ENCODE data around the gene COX8A. TPM values are rescaled to one million over a fixed set of nuclear protein-coding genes. Genes with fewer than 3 reads are reported as not detected.

The COX8A gene
- total RNA-seq, 2 experiments from 2014 or later, result 506 to 527 TPM

DNA sequence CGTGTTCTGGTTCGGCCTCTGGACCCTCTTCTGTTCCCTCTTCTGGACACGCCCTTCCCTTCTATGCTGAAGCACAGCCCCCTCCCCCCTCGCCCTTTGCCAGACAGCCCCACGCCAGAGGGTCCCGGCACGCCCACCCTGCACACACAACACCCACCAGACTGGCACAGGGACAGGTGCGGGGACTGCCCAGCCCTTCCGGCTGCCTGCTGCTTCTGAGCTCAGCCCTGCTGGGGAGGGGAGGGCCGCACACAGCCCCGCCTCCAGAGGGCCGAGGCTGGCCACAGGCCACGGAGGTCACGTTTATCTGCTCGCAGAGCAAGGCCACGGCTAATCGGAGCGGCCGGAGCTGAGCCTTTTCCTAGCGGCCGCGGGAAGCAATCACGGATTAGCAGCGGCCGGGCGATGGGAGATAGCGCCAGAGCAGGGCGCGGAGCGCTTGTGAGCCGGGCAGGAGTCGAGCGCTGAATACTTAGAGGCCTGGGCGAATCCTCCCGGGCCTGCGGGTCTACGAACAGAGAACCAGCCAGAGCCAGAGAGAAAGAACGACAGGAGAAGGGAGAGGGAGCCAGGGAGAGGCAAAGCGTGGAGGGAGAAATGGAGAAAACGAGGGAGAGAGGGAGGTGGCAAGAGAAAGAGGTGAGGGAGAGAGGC is 33.3 kb downstream of the COX8A start:
- ChIA-PET CTCF (no interaction called here), POLR2A (interaction anchor here (1.2 kb wide), 1 partner anchor 8 kb away, joined by 3 read pairs; no protein-coding TSS in a partner anchor)
- Mint-ChIP-seq H3K4me1 (peaks cover 4% of the 10 kb centered on the region), H3K27ac (no peak overlapping the region), H3K36me3 (ENCODE audit: low read depth) (peaks cover 2% of the 10 kb centered on the region), H3K27me3 (peaks cover 24% of the 10 kb centered on the region), H3K9me3 (peaks cover 14% of the 10 kb centered on the region), H3K4me3 (no peak overlapping the region)
- no peak for DNase-seq

DNA sequence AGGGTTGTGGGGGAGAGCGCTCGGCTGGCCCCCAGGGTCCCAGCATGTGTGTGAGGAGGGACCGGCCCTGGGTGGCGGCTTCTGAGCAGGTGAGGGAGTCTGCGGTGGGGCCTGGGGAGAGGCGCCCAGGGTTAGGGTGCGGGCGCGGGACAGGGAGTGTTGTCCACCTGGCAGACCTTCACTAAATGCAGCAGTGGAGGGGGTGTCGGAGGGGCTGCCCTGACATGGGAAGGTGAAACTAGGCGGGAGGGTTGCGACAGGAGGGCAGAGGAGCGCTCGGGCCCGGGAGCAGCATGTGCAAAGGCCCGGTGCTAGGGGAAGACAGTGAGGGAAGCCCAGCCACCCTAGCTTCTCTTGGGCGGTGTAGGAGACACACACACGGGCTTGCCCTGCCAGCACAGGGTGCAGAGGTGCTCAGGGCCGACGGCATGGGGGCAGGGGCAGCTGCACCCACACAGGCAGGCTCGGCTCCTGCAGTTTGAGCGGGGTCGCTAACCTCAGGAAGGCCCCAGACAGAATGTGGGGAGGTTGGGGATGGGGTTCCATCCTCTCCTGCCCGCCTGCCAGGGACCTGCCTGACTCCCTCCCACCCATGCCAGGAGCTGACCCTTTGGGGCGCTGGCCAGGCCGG is 34.0 kb downstream of the COX8A start:
- Mint-ChIP-seq H3K27me3 (peaks cover 24% of the 10 kb centered on the region), H3K36me3 (ENCODE audit: low read depth) (peaks cover 2% of the 10 kb centered on the region), H3K4me1 (peaks cover 4% of the 10 kb centered on the region), H3K4me3 (no peak overlapping the region), H3K27ac (no peak overlapping the region), H3K9me3 (peaks cover 14% of the 10 kb centered on the region)
- no peak for DNase-seq
- ChIA-PET CTCF (interaction anchor here (0.7 kb wide), 1 partner anchor 529 kb away, joined by 4 read pairs; no protein-coding TSS in a partner anchor), POLR2A (interaction anchor here (1.2 kb wide), 1 partner anchor 8 kb away, joined by 3 read pairs; no protein-coding TSS in a partner anchor)

DNA sequence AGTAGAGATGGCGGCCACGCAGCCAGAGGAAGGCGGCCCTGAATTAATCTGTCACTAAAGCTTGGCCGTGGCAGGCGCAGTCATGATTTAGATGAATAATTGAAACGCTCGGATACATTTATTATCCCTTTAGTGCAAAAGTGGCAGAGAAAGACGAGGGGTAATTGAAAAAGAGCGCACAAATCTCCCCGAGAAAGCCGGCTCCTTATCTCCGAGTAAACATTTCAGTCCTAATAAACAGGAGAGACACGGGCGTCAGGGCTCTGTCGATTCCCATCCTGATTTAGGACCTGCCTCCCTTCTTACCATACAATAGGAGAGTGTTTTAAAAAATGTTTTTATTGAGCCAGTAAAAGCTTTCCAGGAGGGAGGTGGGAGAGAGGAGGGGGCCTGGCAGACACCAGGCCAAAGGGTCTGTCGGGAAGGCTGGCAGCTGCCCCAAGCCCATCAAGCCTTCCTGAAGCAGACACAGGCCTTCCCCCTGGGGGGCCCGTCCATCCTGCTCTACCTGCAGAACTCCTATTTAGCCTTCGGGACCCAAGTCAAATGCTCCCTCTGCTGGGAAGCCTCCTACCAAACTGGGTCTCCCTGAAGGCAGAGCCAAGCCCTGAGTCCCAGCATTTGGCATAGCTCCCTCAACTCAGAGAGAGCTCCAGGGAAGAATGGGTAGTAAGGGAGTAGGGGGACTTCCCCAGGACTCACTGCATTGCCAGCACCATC is 34.7 kb downstream of the COX8A start:
- CTCF ChIA-PET, result interaction anchor here (0.7 kb wide), 1 partner anchor 530 kb away, joined by 4 read pairs; no protein-coding TSS in a partner anchor
- H3K27ac Mint-ChIP-seq, result no peak overlapping the region
- H3K4me1 Mint-ChIP-seq, result peaks cover 4% of the 10 kb centered on the region
- peaks cover 14% of the 10 kb centered on the region for H3K9me3 Mint-ChIP-seq
- POLR2A ChIA-PET, result no interaction called here
- peaks cover 24% of the 10 kb centered on the region for H3K27me3 Mint-ChIP-seq
- H3K36me3 Mint-ChIP-seq (ENCODE audit: low read depth), result peaks cover 2% of the 10 kb centered on the region
- H3K4me3 Mint-ChIP-seq, result no peak overlapping the region
- DNase-seq, result no peak

DNA sequence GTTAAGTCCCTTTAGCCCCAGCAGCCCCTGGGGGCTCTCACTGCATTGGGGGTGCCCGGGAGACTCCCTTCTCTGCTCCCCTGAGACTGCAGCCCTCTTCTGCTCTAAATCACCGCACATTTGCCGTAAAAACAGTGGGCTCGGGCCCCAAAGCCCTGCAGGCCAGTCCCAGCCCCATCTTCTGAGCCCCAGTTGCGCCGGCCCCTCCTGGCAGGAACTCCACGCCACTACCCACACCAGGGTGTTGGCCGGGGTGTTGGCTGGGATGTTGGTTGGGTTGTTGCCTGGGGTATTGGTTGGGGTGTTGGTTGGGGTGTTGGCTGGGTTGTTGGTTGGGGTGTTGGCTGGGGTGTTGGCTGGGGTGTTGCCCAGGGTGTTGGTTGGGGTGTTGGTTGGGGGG is 35.3 kb downstream of the COX8A start:
- CTCF ChIA-PET, result no interaction called here
- POLR2A ChIA-PET, result no interaction called here

DNA sequence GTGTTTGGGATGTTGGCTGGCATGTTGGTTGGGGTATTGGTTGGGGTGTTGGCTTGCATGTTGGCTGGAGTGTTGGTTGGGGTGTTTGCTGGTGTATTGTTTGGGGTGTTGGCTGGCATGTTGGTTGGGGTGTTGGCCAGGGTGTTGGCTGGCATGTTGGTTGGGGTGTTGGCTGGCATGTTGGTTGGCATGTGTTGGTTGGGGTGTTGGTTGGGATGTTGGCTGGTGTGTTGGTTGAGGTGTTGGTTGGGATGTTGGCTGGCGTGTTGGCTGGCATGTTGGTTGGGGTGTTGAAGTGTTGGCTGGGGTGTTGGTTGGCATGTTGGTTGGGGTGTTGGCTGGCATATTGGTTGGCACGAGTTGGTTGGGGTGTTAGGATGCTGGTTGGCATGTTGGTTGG is 36.4 kb downstream of the COX8A start:
- H3K27ac Mint-ChIP-seq, result no peak overlapping the region
- ChIA-PET CTCF (no interaction called here), POLR2A (no interaction called here)
- DNase-seq, result no peak
- H3K36me3 Mint-ChIP-seq (ENCODE audit: low read depth), result peaks cover 2% of the 10 kb centered on the region
- H3K4me1 Mint-ChIP-seq, result peaks cover 4% of the 10 kb centered on the region
- no peak overlapping the region for H3K4me3 Mint-ChIP-seq
- peaks cover 24% of the 10 kb centered on the region for H3K27me3 Mint-ChIP-seq
- peaks cover 14% of the 10 kb centered on the region for H3K9me3 Mint-ChIP-seq

More for the DNA sequence above, 35.3 kb downstream of the COX8A start:
- Mint-ChIP-seq H3K4me3 (no peak overlapping the region), H3K4me1 (peaks cover 4% of the 10 kb centered on the region), H3K27ac (no peak overlapping the region), H3K36me3 (ENCODE audit: low read depth) (peaks cover 2% of the 10 kb centered on the region), H3K9me3 (peaks cover 14% of the 10 kb centered on the region), H3K27me3 (peaks cover 24% of the 10 kb centered on the region)
- no peak for DNase-seq

DNA sequence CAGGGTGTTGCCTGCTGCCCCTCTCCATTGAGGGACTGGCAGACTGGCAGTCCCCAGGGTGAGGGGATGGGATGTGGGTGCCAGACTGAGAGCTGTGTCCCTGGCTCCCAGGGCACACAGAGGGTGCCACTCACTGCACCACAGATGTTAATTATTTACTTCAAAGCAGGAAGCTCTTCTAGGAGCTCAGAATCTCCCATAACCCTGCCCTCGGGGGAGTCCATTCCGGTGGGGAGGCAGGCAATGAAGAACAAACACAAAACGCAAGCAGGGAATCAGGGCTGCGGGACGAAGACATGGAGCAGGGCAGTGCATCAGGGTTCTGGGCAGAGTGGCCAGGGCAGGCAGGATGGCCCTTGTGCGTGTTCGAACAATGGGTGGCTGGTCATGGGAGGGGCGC is 37.0 kb downstream of the COX8A start:
- Mint-ChIP-seq H3K27ac (no peak overlapping the region), H3K4me1 (peaks cover 4% of the 10 kb centered on the region), H3K36me3 (ENCODE audit: low read depth) (peaks cover 2% of the 10 kb centered on the region), H3K4me3 (no peak overlapping the region), H3K27me3 (peaks cover 21% of the 10 kb centered on the region), H3K9me3 (peaks cover 14% of the 10 kb centered on the region)
- ChIA-PET CTCF (no interaction called here), POLR2A (no interaction called here)
- DNase-seq, result no peak

DNA sequence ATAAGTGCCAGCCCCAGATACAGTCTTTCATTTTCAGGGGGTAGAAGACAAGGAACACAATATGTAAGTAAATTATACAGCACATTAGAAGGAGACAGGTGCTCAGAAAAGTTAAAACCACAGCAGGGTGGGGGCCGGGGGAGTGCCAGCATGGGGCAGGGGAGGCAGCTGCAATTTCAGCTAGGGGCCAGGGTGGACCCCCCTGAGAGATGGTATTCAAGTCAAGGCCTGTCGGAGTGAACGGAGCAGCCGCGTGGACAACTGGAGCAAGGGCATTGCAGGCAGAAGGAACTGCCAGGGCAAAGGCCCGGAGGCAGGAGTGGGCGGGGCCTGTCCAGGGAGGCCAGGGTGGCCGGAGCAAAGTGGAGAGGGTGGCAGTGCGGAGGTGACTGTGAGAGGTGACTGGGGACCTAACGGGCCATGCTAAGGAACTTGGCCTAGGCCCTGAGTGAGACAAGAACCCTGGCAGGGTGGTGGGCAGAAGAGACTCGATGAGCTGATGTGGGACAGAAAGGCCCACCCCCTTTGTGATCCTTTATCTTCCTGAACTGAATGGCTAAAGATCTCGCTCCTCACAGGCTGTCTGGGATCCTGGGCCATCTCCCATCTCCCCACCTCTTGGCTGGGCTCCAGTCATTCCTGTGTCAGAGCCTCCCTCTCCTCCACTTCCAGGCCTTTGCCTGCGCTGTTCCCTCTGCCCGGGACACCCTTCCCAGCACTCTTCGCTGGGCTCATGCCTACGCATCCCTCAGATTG is 38.9 kb downstream of the COX8A start:
- no peaks in the 10 kb centered on the region for H3K4me1 Mint-ChIP-seq
- DNase-seq, result no peak
- H3K4me3 Mint-ChIP-seq, result no peak overlapping the region
- H3K27me3 Mint-ChIP-seq, result peaks cover 1% of the 10 kb centered on the region
- H3K9me3 Mint-ChIP-seq, result peaks cover 14% of the 10 kb centered on the region
- no peak overlapping the region for H3K27ac Mint-ChIP-seq
- POLR2A ChIA-PET, result no interaction called here
- CTCF ChIA-PET, result interaction anchor here (0.7 kb wide), 1 partner anchor 13 kb away, joined by 3 read pairs; no protein-coding TSS in a partner anchor
- no peaks in the 10 kb centered on the region for H3K36me3 Mint-ChIP-seq (ENCODE audit: low read depth)

DNA sequence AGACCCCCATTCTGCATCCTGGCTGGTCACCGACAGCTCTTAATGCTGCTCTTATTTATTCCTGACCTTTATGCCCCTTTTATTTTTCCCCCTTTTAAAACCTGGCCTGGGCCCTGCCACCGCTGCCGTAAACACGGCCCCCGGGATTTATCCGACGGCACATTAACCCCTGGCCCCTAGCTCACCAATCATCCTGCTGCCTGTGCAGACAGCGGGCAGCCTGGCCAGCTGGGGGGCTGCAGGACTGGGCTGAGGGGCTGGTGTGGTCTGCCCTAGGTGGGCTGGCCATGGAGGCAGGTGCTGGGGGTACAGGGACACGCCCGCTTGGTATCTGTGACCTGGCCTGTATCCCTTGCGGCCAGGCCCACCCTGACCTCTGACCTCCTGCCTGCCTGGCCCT is 39.9 kb downstream of the COX8A start:
- no peak for DNase-seq
- ChIA-PET CTCF (no interaction called here), POLR2A (no interaction called here)
- H3K4me1 Mint-ChIP-seq, result no peaks in the 10 kb centered on the region
- H3K27ac Mint-ChIP-seq, result no peak overlapping the region
- no peak overlapping the region for H3K4me3 Mint-ChIP-seq
- no peaks in the 10 kb centered on the region for H3K36me3 Mint-ChIP-seq (ENCODE audit: low read depth)
- peaks cover 14% of the 10 kb centered on the region for H3K9me3 Mint-ChIP-seq
- no peaks in the 10 kb centered on the region for H3K27me3 Mint-ChIP-seq

DNA sequence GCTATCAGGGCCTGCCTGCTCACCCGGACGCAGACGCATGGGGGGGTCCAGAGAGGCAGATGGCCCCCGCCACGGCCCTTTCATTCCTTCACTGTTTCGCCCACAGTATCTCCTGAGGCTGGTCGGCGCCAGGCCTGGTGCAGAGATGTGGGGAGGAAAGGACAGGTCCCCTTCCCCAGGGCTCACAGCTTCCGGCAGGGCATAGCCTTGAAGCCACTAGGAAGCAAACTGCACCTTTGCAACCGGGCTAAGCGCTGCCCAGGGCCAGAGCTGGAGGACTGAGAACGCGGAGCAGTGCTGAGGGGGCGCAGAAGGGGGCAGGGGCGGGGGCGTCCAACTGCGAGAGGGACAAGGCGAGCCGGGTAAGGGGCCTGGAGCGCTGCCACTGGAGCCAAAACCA is 41.1 kb downstream of the COX8A start:
- Mint-ChIP-seq H3K27ac (no peak overlapping the region), H3K4me1 (no peaks in the 10 kb centered on the region), H3K4me3 (no peak overlapping the region), H3K27me3 (no peaks in the 10 kb centered on the region), H3K9me3 (peaks cover 8% of the 10 kb centered on the region), H3K36me3 (ENCODE audit: low read depth) (no peaks in the 10 kb centered on the region)
- no peak for DNase-seq
- POLR2A ChIA-PET, result no interaction called here
- CTCF ChIA-PET, result interaction anchor here (1.2 kb wide), 1 partner anchor 16 kb away, joined by 4 read pairs; no protein-coding TSS in a partner anchor

DNA sequence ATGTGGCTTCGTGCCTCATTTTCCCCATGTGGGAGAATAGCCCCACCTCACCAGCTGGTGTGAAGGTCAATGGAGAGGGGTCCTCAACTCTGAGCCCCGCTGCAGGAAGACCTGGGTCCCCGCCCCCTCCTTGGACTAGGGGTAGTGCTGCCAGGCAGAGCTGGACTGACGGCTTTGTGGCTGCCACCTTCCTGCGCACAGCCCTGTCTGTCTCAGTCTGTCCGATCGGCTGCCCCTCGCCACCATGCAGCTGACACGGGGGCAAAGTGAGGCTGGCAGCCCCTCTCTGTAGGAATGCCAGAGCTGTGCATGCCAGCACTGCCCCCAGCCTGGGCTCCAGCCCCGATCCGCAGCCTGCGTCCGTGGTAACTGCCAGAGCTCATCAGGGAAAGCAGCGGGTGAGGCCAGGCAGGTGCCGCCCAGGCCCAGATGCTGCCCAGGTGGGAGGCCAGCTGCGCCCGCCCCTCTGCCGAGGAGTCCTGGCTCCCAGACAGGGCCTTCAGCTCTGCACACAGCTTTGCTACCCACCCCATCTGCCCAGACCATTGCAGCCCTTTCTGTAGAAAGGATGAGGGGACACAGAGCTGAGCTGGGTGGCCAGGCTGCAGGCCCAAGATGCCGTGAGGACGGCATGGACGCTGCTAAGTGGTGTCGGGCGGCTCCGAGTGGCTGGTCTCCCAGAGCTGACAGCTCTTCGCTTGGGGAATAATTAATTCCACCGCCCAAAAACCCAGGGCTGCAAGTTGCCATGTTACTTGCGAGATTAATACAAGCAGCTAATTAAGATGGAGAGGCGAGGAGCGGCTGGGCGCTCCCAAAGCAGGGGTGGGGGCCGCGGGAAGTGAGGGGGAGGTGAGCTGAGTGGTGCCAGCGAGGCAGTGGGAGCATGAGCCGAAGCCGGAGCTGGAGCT is 41.8 kb downstream of the COX8A start:
- Mint-ChIP-seq H3K36me3 (ENCODE audit: low read depth) (no peaks in the 10 kb centered on the region), H3K27me3 (no peaks in the 10 kb centered on the region), H3K9me3 (peaks cover 2% of the 10 kb centered on the region), H3K27ac (no peak overlapping the region), H3K4me1 (no peaks in the 10 kb centered on the region), H3K4me3 (no peak overlapping the region)
- ChIA-PET POLR2A (interaction anchor here (1.0 kb wide), 1 partner anchor 9 kb away, joined by 3 read pairs; no protein-coding TSS in a partner anchor), CTCF (interaction anchor here (1.2 kb wide), 1 partner anchor 16 kb away, joined by 4 read pairs; no protein-coding TSS in a partner anchor)
- DNase-seq, result no peak

DNA sequence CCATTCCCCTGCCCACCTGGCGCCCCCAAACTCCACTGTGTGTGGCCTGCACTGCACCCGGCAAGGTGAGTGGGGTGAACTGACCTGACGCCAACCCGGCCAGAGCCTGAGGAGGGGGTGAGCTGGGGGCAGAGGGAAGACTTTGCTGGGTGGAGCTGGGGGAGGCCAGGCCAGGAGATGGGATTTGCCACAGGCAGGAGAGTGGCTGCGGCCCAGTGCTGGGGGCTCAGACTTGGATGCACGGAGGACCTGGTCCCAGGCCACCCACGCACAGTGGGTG is 43.5 kb downstream of the COX8A start:
- no peaks in the 10 kb centered on the region for H3K9me3 Mint-ChIP-seq
- H3K4me1 Mint-ChIP-seq, result no peaks in the 10 kb centered on the region
- no peak for DNase-seq
- no peak overlapping the region for H3K4me3 Mint-ChIP-seq
- H3K27me3 Mint-ChIP-seq, result no peaks in the 10 kb centered on the region
- no peaks in the 10 kb centered on the region for H3K36me3 Mint-ChIP-seq (ENCODE audit: low read depth)
- CTCF ChIA-PET, result no interaction called here
- no peak overlapping the region for H3K27ac Mint-ChIP-seq
- POLR2A ChIA-PET, result interaction anchor here (1.6 kb wide), 1 partner anchor 16 kb away, joined by 4 read pairs; no protein-coding TSS in a partner anchor

DNA sequence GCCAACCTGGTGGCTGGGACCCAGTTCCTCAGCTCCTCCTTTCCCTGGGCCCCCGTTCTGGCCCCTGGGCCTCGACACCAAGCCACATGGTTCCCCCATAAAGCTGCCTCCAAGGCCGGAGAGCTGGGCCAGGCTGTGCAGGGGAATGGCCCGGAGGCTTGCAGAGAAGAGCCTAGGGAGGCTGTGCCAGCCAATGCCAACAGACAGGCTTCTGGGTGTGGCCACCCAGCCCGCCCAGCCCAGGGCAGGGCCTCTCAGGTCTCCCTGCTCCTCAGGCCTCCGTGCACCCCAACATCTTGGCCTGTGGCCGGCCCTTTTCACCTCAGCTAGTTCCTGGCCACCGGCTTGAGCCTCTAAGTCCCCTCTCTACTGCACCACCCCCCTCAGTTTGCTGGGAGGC is 43.9 kb downstream of the COX8A start:
- no peaks in the 10 kb centered on the region for H3K9me3 Mint-ChIP-seq
- ChIA-PET CTCF (no interaction called here), POLR2A (interaction anchor here (1.6 kb wide), 1 partner anchor 16 kb away, joined by 4 read pairs; no protein-coding TSS in a partner anchor)
- DNase-seq, result no peak
- H3K4me3 Mint-ChIP-seq, result no peak overlapping the region
- H3K27me3 Mint-ChIP-seq, result no peaks in the 10 kb centered on the region
- no peaks in the 10 kb centered on the region for H3K36me3 Mint-ChIP-seq (ENCODE audit: low read depth)
- no peaks in the 10 kb centered on the region for H3K4me1 Mint-ChIP-seq
- no peak overlapping the region for H3K27ac Mint-ChIP-seq

All from activated CD4-positive, alpha-beta memory T cell treated with anti-CD3 and anti-CD28 coated beads, Interleukin-2, amount 10 ng/mL, durations not matched to agents 7 days and 5 days (primary cell).